NB4 (cell line): ENCODE data around the gene CWC15.

Experiments used
- CTCF ChIP-seq: IDR thresholded peaks from one replicate; pipeline ENCODE4 v1.5.1; 2012; ENCODE audit warnings: low read depth, low read length
- MAX ChIP-seq: IDR thresholded peaks from 2 replicates; pipeline ENCODE4 v1.6.1; 2011; ENCODE audit warnings: low read depth, low read length
- MYC ChIP-seq: IDR thresholded peaks from 2 replicates; pipeline ENCODE4 v1.6.1; 2011; ENCODE audit warnings: low read depth, low read length
- POLR2A ChIP-seq: IDR thresholded peaks from 2 replicates; pipeline ENCODE4 v1.6.1; 2011; ENCODE audit warnings: mild to moderate bottlenecking; ENCODE audit not compliant: insufficient read length; ENCODE audit errors: extremely low read depth

GRCh38 chr11:94934846-94935245 lies 38.5 kb downstream of the CWC15 start:
- TF ChIP-seq MYC: no peak
- TF ChIP-seq CTCF: no peak
- no peak for TF ChIP-seq MAX
- TF ChIP-seq POLR2A: no peak
